Subcutaneous adipose tissue (tissue), 4 donors: ENCODE measurements around the gene ANTKMT. TPM values are rescaled to one million over a fixed set of nuclear protein-coding genes. Genes with fewer than 3 reads are reported as not detected.

Experiments used
- total RNA-seq, 4 donors: library from RNA; depleted of rRNA; stranded (reverse); fragments of >200 nt; gene quantifications; one replicate each; pipeline ENCODE4 v1.1.0, GENCODE V29; 2016
- TF ChIP-seq, protein P1 (sequence below): fragments of 450-650 bp; IDR thresholded peaks from one replicate; pipeline ENCODE4 v1.5.1; 2016; ENCODE audit warnings: low read depth, mild to moderate bottlenecking, control low read depth, antibody characterized with exemption, moderate library complexity

ANTKMT gene
- total RNA-seq, 4 donors from 2014 or later = 12.6 to 55.6 (median 23.7) TPM

GRCh38 chr16:760545-761343 is 39.8 kb downstream of the ANTKMT start, which contains the start of gene MSLN:
Gene MSLN (plus strand): TSS chr16:760734. CDS start chr16:762681, 1,947 bp downstream.
- TF ChIP-seq, protein P1, sequence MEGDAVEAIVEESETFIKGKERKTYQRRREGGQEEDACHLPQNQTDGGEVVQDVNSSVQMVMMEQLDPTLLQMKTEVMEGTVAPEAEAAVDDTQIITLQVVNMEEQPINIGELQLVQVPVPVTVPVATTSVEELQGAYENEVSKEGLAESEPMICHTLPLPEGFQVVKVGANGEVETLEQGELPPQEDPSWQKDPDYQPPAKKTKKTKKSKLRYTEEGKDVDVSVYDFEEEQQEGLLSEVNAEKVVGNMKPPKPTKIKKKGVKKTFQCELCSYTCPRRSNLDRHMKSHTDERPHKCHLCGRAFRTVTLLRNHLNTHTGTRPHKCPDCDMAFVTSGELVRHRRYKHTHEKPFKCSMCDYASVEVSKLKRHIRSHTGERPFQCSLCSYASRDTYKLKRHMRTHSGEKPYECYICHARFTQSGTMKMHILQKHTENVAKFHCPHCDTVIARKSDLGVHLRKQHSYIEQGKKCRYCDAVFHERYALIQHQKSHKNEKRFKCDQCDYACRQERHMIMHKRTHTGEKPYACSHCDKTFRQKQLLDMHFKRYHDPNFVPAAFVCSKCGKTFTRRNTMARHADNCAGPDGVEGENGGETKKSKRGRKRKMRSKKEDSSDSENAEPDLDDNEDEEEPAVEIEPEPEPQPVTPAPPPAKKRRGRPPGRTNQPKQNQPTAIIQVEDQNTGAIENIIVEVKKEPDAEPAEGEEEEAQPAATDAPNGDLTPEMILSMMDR = no peak

DNA sequence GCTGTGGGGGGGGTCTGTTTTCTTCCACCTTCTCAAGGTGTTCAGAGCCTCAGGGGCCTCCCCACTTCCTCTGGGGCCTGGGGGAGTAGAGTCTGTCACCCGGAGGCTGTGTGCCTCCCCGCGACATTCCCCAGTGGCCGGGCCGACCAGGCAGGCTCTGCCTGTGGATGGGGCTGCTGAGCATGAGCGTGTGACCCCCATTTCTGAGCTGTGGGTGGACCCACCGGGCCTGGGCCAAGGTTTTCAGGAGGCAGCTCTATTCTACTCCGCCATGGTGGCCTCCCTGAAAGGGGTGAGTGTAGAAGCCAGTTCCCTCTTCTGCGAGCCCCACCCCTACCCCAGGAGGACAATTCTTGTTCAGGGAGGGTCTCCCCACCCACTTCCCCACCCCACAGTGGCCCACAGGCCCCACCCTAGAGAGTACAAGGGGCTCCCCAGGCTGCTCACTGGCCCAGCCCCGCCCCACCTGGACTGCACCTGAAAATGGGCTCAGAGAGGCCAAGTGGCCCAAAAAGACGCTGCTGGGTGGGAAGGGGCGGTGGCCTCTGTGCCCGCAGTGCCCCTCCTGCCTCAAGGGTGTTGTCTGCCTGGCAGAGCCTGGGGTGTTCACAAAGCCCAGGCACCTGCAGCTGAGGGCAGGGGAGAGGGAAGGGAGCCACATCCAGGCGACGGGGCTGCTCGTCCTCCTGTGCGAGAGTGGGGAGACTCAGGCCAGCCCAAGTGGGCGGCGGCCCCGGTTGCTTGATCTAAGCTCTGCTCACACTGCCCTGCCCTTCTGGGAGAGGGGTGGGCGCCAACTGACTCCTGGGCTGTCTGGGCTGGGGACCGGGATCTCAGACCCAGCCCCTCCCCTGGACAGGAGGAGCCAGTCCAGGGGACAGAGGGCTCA is 40.9 kb downstream of the ANTKMT start:
- TF ChIP-seq, protein P1 = no peak

DNA sequence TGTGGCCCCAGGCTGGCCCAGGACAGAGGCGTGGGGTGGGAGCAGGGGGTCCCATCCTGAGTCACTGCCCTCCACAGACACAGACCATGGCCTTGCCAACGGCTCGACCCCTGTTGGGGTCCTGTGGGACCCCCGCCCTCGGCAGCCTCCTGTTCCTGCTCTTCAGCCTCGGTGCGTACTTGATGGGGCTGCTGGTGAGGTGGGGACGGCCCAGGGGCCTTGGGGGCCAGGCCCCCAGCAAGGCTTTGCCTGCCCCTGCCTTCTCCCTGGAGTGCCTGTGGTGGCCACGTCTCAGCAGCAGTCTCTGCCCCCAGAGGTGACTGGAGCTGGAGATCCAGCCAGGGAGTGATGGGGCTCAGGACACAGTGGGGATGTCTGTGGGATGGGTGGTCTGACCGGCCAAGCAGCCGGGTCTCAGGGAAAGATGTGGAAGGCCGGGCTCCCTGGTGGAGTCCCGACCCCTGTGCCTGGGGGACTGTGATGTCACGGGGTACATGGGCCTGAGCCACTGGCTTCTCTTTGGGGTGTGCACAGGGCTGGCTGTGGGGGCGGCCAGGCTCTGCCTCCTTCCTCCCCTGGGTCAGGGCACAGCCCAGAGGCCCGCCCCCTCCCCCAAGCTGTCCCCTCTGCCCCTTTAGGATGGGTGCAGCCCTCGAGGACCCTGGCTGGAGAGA is 41.8 kb downstream of the ANTKMT start:
- TF ChIP-seq, protein P1 = no peak

DNA sequence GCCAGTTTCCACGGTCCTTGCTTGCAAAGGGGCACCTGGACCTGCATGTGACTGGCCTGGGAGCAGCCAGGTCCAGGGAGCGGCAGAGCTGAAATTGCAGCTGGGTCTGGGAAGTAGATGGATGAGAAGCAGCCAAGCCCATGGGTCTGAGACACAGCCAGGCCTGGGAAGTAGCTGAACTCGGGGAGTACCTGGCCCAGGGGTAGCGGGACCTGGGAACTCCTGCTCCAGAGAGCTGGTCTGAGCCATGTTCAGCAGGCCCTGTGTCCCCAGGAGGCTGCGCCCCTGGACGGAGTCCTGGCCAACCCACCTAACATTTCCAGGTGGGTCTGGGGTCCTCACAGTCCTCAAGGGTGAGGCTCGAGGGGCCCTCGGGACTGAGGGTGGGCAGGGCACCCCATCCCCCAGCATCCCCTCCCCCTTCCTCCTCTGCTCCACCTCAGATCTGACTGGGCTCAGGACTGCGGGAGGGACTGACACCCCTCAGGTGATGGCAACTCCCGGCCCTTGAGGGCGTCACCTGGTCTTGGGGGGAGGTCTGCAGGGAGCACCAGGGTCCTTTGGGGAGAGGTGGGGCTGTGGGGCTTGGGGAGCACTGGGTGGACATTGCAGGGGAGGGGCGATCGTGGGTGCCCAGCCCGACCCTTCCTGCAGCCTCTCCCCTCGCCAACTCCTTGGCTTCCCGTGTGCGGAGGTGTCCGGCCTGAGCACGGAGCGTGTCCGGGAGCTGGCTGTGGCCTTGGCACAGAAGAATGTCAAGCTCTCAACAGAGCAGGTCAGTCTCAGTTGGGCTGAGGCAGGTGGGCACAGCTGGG is 42.6 kb downstream of the ANTKMT start:
- TF ChIP-seq, protein P1 = no peak

DNA sequence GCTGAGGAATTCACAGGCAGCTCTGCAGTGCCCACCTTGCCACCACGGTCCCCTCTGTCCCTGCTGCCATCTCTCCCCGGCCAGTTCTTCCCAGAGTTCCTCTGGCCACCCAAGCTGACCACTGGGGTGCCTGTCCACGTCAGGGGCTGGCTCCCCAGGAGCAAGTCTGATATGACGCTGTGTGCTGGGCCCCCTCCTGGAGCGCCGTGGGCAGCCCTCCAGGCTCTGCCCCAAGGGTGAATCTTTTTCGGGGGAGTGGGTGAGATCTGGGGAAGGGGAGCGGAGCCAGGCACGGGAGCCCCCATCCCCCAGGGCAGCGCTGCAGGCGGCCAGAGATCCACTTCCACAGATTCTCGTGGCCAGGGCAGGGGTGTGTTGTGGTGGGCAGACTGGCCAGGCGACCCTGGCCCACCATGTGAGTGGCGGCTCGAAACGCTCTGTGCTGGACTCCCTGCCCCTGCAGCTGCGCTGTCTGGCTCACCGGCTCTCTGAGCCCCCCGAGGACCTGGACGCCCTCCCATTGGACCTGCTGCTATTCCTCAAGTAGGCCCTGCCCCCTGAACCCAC is 43.3 kb downstream of the ANTKMT start:
- TF ChIP-seq, protein P1 = no peak

GRCh38 chr16:764848-765487 is 44.0 kb downstream of the ANTKMT start:
- TF ChIP-seq, protein P1 = no peak
